Measurements from ENCODE around the gene ALDH4A1.
"Not testable (repeated sequence)": the region's sequence is repeated elsewhere in the genome, so short reads cannot be mapped to it uniquely, and the experiment has no call there.

ALDH4A1 gene

GRCh38 chr1:18900303-18900841 is 2.0 kb downstream of the ALDH4A1 start:
- DNase-seq (ENCODE audit: low read depth) = no peak
- no peak for TF ChIP-seq CTCF (conservative IDR thresholded peaks at IDR 0.05; ENCODE audit: control insufficient read depth, insufficient read depth, low read depth, low read length)
- no peak overlapping the region for H3K4me3 ChIP-seq (ENCODE audit: control insufficient read depth, low read depth, low read length)

- H3K4me3 ChIP-seq (ENCODE audit: control insufficient read depth, low read depth, low read length) = no peak overlapping the region
- DNase-seq (ENCODE audit: low read depth) = no peak
- no peak for TF ChIP-seq CTCF (conservative IDR thresholded peaks at IDR 0.05; ENCODE audit: control insufficient read depth, insufficient read depth, low read depth, low read length)
Measured at GRCh38 chr1:18899363-18900049, 2.8 kb downstream of the ALDH4A1 start.

GRCh38 chr1:18898567-18898966 is 3.8 kb downstream of the ALDH4A1 start:
- no peak for TF ChIP-seq CTCF (conservative IDR thresholded peaks at IDR 0.05; ENCODE audit: control insufficient read depth, insufficient read depth, low read depth, low read length)
- no peak overlapping the region for H3K4me3 ChIP-seq (ENCODE audit: control insufficient read depth, low read depth, low read length)
- DNase-seq (ENCODE audit: low read depth) = no peak

GRCh38 chr1:18895317-18895716 is 7.0 kb downstream of the ALDH4A1 start:
- DNase-seq (ENCODE audit: low read depth) = no peak
- no peak for TF ChIP-seq CTCF (conservative IDR thresholded peaks at IDR 0.05; ENCODE audit: control insufficient read depth, insufficient read depth, low read depth, low read length)
- H3K4me3 ChIP-seq (ENCODE audit: control insufficient read depth, low read depth, low read length) = no peak overlapping the region

GRCh38 chr1:18893120-18893519 is 9.2 kb downstream of the ALDH4A1 start:
- DNase-seq (ENCODE audit: low read depth) = no peak
- H3K4me3 ChIP-seq (ENCODE audit: control insufficient read depth, low read depth, low read length) = no peak overlapping the region
- no peak for TF ChIP-seq CTCF (conservative IDR thresholded peaks at IDR 0.05; ENCODE audit: control insufficient read depth, insufficient read depth, low read depth, low read length)

GRCh38 chr1:18891858-18892257 is 10.5 kb downstream of the ALDH4A1 start:
- not testable (repeated sequence) for H3K4me3 ChIP-seq (ENCODE audit: control insufficient read depth, low read depth, low read length); DNase-seq (ENCODE audit: low read depth)

GRCh38 chr1:18891426-18891780 is 11.0 kb downstream of the ALDH4A1 start:
- TF ChIP-seq CTCF (conservative IDR thresholded peaks at IDR 0.05; ENCODE audit: control insufficient read depth, insufficient read depth, low read depth, low read length) = no peak

More at GRCh38 chr1:18891426-18891780, 11.0 kb downstream of the ALDH4A1 start:
- no peak for DNase-seq (ENCODE audit: low read depth)
- no peak overlapping the region for H3K4me3 ChIP-seq (ENCODE audit: control insufficient read depth, low read depth, low read length)
